CD4-positive, alpha-beta T cell treated with Interleukin-15 for 4 hours (primary cell): ENCODE measurements around the gene GRK5.
A peak's percentile ranks its signal among the peaks of the same experiment; 100 is the strongest.
"Not testable (repeated sequence)": the region's sequence is repeated elsewhere in the genome, so short reads cannot be mapped to it uniquely, and the experiment has no call there.

ENCODE experiments used
- DNase-seq: peaks from one replicate; pipeline ENCODE4 v3.0.0-alpha.2; 2020; ENCODE audit warnings: low spot score

The GRK5 gene

DNA sequence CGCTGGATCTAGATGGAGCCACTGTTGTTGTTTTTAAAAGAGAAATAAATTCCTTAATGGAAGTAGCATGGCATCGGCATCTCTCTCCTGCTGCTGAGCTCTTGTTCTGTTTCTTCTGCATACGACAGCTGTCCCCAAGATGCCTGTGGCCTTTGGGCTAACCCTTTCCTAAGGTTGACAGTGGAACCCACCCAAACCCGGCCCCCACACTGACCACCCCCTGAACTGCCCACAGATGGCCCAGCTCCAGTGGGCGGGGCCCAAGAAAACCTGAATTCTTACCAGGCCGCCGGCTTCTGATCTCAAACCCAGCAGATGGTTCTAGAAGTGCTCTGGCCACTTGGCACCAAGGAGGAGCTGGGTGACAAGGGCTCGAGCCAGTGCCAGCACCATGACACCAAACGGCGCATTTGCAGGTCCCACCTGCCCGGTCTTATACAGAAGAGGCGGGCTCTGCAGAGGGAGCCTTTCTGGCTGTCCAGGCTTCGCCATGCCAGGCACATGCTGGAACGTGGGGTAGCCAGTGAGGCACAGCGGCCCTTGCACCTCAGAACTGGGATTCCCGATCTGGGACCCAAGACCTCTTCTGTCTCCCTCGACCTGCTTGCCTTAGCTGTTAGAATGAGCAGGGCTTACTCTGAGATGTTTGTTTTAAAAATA lies 252.4 kb downstream of the GRK5 start:
- no peak for DNase-seq

DNA sequence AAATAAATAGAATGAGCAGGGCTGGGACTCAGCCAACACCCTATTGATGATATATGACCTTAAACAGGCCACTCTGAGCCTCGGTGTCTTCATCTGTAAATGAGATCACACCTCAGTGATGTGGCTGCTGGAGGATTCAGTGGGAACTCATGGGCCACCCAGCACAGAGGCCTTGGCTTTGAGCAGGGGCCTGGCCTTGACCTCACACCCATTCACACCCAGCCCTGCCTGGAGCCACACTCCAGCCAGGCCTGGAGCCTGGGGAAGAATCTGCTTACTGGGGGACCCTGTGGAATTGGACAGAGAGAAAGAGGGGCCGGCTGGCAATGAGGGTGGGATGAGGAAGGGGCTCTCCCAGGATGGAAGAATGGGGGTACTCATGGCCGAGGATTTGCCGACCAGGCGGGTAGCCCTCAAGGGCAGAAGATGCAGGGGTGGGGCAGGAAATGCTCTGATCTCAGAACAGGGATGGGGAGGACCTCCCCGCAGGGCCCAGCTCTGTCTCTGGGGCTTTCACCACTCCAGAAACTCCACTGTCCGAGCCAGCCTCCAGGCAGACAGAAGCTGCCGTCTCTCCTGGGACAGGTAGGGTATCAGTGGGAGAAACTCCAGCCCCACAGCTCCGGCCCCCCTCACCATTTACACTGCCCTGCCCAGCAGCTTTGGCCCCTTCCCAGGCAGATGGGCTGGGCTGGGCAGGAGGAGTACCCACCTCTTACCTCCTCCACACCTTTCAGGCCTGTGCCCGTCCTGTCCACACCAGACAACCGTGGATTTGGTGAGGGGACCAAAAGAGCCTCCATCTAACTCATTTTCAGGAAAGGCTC lies 253.2 kb downstream of the GRK5 start:
- DNase-seq = no peak

- no peak for DNase-seq
Observed at GRCh38 chr10:119461380-119461779, 254.0 kb downstream of the GRK5 start.

DNA sequence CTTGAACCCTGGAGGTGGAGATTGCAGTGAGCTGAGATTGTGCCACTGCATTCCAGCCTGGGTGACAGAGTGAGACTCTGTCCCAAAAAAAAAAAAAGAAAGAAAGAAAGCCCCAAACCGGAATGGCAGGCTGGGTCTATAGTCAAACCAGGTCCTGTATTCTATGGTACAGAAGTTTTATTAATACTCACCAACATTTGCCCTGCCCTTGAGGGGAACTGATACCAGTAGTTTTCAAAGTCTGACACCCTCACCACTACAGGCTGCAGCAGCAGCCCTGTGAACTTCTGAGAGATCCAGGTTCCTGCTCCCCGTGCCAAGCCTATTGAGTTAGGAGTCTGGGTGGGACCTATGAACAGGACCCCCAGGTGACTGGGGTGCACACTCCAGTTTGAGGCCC lies 254.6 kb downstream of the GRK5 start:
- DNase-seq = no peak

DNA sequence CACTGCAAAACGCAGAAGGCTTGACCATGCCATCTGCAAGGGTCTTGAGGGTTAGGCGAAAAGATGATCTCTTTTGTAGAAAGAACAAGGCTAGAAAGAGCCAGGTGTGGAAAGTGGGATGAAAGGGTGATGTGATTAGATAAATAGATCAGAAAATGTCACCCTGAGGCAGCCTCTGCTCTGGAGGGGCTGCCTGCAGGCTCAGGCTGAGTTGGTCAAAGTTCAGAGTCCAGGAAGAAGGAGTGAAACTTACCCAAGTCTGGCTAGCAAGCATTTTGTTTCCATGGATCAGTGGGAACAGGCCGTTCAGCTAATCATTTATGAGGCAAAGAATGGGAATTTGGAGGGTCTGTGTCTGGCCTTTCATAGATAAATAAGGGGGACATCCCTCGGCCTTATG lies 255.4 kb downstream of the GRK5 start:
- no peak for DNase-seq

GRCh38 chr10:119463195-119463594 lies 255.8 kb downstream of the GRK5 start:
- not testable (repeated sequence) for DNase-seq

DNA sequence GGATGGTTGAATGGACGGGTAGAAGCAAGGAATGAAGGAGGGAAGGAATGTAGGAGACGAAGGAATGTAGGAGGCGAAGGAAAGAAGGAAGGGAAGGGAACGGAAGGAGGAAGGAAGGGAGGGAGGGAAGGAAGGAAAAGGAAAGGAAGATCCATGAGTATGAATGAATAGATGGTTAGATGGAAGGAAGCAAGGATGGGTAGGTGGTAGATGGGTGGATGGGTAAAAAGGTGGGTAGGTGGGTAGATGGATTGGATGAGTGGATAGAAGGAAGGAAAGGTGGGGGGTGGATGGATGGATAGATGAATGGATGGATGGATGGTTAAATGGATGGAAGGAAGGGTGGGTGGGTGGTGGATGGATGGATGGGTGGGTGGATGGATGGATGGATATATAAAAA lies 257.7 kb downstream of the GRK5 start:
- DNase-seq = no peak

GRCh38 chr10:119466076-119466475 lies 258.7 kb downstream of the GRK5 start:
- DNase-seq = no peak

- peak; percentile 46 for DNase-seq
Observed at GRCh38 chr10:119466655-119467054, 259.3 kb downstream of the GRK5 start.

DNA sequence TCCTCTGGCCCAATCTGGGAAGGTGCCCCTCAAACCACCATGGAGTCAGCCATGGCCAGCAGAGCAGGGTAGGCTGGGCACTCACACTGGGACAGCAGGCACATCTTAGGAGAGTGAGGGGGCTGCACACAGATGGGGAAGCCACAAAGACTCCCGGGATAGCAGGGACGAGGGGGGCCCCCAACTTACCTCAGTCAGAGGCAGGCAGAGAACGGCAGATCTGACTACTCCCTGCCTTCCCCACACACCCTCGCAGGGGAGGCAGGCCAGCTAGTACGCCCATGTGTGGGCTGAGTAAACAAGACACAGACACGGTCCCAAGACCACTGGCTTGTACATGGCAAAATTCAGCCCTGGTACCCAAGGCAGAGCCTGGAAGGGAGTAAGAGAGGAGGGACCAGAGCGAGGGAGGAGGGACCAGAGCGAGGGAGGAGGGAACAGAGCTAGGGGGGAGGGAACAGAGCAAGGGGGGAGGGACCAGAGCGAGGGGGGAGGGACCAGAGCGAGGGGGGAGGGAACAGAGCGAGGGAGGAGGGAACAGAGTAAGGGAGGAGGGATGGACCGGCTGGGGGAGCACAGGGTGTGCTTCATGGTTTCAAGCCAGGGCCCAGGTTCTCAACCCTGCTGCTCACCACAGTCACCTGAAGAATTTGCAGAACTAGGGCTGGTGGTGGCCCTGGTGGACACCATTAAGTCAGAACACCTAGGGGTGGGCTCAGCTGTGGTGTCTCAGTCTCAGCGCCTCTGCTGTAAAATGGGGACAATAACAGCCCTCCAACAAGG lies 261.4 kb downstream of the GRK5 start:
- no peak for DNase-seq

- DNase-seq = no peak
Observed at GRCh38 chr10:119469325-119469707, 261.9 kb downstream of the GRK5 start.

- no peak for DNase-seq
Observed at GRCh38 chr10:119469846-119470245, 262.5 kb downstream of the GRK5 start.

DNA sequence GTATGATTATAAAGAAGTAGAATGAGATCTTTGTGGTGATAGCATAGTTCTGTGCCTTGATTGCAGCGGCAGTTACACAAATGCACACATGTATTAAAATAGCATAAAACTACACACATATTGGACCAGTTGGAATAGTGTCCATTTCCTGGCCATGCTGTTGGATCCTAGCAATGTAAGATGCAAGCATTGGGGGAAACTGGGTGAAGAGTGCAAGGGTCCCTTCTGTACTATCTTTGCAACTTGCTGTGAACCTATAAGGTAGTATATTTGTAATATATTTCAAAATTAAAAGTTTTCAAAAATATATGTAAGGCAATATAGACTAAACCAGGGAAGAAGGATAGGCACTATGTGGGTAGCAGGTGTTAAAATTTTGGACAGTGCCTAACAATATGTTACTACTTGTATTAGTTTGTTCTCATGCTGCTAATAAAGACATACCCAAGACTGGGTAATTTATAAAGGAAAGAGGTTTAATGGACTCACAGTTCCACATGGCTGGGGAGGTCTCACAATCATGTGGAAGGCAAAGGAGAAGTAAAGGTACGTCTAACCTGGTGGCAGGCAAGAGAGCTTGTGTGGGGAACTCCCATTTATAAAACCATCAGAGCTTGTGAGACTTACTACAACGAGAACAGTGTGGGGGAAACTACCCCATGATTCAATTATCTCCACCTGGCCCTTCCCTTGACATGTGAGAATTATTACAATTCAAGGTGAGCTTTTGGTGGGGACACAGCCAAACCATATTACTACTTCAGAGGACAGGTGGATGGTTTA lies 263.7 kb downstream of the GRK5 start:
- no peak for DNase-seq

GRCh38 chr10:119473771-119474170 lies 266.4 kb downstream of the GRK5 start:
- no peak for DNase-seq

GRCh38 chr10:119474606-119475005 lies 267.2 kb downstream of the GRK5 start:
- DNase-seq = no peak

GRCh38 chr10:119477444-119477843 lies 270.1 kb downstream of the GRK5 start:
- no peak for DNase-seq

GRCh38 chr10:119478111-119478802 lies 270.9 kb downstream of the GRK5 start:
- DNase-seq = peak; percentile 19

- no peak for DNase-seq
Observed at GRCh38 chr10:119478811-119479341, 271.5 kb downstream of the GRK5 start.

DNA sequence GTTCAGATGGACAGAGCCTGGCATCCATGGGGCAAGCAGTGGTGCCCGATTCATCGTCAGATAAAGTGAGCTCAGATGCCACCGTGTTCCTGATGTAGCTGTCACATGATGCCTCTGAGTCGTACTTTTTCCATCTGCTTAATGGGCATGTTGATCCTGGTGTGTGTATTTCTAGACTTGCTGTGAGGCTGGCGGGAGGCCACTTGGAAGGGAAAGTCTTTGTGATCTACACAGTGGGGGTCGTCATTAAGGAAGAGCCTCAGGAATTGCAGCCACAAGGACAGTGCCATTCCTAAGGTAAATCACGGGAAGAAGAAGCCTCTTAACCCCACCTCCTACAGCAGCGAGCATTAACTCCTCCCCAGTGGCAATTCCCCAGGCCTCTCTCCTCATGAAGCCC lies 272.2 kb downstream of the GRK5 start:
- DNase-seq = no peak

- no peak for DNase-seq
Observed at GRCh38 chr10:119480667-119481066, 273.3 kb downstream of the GRK5 start.

GRCh38 chr10:119481781-119482426 lies 274.5 kb downstream of the GRK5 start:
- DNase-seq = no peak
